ENCODE results near the gene CTIF.

- no peak for TF ChIP-seq POLR2AphosphoS5 (IDR thresholded peaks at IDR 0.05)
- TF ChIP-seq EP300 (IDR thresholded peaks at IDR 0.05), result no peak
- no peak for TF ChIP-seq POLR2A (IDR thresholded peaks at IDR 0.05)
Observed at GRCh38 chr18:48638896-48639771, 100.3 kb downstream of the CTIF start.
